Stimulated activated CD8-positive, alpha-beta memory T cell treated with anti-CD3 and anti-CD28 coated beads, Interleukin-12 subunit alpha, Interleukin-12 subunit beta, amount 100 ng/mL, for 24 hours (primary cell): Measurements from ENCODE around the gene COL8A1.

ENCODE experiments used
- DNase-seq: peaks from one replicate; pipeline ENCODE4 v3.0.0-alpha.2; 2020; ENCODE audit errors: extremely low read depth

The COL8A1 gene

DNA sequence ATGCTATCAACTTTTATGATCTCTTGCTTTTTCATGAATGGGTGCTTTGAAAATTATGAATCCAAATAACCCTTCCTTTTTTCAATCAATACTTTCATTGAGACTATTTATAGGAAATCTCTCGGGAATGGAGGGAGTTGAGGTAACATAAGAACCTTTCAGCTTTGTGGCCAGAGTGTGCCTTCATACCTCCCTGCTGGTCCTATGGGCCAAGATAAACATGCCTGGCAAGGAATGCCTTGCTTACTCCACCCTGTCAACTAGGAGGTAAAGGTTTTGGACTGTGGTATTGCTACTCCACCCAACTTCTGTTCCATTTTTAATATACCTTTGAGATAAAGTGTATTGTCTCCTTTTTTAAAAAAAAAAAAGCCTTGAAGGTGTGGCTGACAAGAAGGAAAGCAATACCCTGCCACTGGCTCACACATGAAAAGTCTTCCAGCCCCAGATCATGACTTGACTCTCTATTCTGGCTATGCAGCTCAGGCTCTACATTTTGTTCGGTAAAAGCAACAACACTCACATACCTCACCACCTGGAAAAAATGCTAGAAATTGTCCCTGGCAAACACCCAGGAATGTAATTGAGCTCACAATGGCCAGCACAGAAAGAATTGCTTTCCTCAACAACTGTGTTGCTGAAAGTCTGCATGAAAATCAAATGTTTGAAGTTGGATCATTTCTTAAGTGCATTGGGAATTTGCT is 35.8 kb downstream of the COL8A1 start:
- DNase-seq = no peak

DNA sequence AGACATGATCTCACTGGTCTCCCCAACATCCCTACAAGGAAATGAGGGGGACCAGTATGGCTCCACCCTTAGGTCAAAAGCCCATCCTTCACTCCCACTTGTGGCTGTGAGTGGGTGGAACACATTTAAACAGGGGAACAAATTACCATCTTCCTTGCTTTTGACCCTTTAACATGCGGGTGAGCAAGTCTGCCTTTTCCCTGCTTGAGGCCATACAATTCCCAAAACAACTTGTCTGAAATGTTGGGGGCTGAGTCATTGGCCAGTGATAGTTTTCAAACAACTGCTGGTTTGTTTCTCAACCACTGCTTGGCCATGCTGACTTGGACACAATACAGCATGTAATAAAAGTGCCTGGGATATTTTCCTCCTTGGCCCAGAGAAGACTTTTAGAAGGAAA is 39.6 kb downstream of the COL8A1 start:
- DNase-seq = no peak

DNA sequence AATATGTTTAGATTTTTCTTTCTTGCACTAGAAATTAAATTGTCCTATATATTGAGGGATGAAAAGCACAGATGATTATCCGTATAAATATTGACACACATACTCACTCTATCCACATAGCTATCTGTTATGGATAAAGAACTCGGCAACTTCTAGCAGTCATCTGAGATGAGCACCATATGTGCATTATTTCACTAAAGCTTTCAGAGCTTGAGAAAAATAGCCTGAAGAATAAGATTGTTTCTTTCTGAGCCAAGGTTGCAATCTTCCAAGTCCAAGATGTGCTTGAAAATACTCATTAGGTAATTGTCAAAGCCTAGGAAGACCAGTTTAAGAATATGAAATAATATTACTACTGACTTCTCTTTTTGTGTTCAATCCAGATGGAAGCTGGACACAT is 40.5 kb downstream of the COL8A1 start:
- no peak for DNase-seq

DNA sequence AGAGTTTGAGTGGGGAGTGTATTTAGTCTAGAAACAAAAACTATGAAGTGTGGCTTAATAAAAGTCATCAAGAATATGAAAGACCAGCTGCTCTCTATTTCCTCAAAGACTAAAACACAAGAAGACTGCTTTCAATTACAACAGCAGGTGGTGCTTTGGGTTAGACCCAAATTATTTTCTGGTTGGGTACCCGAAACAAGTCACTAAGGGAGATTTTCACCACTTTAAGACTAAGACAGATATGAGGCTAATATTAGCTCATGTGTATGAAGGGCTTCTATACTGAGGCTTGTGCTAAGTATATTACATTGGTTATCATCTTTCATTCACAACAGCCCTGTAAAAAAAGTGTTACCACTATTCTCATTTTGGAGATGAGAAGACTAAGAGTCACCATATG is 43.1 kb downstream of the COL8A1 start:
- no peak for DNase-seq

DNA sequence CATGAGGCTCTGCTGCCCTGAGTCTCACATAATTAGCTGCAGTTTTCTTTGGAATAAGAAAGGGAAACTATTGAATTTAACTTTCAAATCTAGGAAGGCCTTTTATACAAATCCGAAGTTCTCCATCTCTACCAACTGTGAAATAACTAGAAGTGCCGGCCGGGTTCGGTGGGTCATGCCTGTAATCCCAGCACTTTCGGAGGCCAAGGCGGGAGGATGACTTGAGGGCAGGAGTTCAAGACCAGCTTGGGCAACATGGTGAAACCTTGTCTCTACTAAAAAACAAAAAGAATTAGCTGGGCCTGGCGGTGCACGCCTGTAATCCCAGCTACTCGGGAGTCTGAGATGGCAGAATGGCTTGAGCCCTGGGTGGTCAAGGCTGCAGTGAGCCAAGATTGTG is 43.6 kb downstream of the COL8A1 start:
- DNase-seq = no peak

DNA sequence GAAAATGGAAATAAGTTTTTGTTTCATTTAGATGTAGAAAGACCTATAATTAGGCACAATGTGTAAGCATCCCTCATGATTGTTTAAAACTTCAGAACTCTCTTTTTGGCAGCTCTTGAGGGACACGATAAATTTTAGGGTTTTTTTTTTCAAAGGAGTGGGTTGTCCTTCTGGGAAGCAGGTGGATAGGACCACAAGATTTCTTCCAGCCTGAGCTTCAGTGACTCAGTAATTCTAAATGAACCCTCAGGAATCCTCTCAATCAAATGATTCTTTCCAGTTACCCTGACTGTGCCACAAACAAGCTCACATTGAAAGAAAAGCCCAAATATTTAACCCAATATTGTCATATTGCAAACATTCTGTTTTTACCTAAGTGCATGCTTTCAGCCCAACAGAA is 45.1 kb downstream of the COL8A1 start:
- DNase-seq = no peak

DNA sequence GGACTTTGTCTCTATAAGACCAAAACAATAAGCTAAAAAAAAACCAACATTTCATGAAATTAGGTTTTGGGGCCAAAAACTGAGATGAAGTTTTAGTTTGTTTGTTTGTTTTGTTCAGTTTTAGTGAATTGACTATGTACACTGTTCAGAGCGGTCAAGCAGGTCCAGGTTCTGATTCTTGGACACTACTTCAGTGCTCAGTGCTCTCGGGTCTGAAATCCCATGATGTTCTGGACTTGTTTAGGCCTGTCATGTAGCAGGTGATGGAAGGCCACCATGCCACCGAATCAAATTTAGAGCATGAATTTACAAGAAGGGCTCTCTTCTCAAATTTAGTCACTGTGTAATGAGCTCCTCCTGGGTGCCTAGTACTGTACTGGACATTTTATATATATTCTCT is 45.5 kb downstream of the COL8A1 start:
- no peak for DNase-seq

DNA sequence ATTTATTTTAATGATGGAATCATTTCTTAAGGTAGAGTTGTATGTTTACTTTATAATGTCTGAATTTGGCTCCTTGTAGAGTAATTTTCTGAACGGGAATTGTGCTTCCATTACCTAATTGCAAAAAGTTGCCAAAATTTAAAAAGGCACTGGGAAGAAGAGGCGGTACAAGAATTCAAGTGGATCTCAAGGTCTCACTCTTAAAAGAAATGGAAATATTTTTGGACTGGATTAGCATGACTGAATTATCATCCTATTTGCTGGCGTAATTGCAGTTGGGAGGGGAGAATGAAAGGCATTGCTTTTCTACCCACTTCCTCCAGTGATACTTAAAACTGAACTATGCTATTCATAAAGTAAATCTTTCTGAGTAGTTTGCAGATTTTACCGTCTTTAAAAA is 46.2 kb downstream of the COL8A1 start:
- no peak for DNase-seq

DNA sequence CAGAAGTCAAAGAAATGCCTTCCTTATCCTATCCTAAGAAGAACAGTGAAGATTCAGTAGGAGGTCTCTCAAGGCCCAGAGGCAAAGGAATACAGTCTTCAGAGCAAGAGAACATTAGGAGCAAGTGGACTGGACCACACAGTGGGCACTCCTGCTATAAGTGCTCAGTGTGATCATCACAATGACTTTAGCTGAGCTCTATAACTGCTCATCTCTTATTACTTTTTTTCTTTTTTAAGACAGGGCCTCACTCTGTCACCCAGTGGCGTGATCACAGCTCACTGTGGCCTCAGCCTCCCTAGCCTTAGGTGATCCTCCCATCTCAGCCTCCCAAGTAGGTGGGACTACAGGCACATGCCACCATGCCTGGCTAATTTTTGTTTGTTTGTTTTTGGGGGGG is 48.1 kb downstream of the COL8A1 start:
- DNase-seq = no peak

DNA sequence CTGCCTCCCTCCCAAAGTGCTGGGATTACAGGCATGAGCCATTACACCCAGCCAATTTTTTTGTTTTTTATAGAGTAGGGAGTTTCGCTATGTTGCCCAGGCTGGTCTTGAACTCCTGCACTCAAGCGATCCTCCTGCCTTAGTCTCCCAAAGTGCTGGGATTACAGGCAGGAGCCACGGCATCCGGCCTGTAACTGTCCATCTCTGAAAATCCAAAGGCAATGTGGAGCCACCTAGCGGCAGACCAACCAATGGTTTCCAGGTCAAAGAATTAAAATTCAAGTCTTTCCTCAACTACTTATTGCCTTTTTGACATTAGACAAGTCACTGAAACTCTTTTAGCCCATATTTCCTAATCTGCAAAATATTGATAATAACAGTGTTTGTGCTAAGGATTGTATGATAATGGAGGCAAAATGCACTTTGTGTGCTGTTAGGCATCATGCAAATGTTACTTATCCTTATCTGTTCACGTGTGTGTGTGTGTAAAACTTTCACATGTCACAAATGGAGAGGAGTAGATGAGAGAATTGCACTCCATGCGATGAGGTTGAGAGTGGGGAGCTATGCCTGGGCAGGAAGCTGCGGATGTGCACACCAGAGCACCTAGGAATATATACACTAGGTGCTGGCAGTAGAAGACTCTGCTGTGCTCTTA is 48.7 kb downstream of the COL8A1 start:
- DNase-seq = no peak

DNA sequence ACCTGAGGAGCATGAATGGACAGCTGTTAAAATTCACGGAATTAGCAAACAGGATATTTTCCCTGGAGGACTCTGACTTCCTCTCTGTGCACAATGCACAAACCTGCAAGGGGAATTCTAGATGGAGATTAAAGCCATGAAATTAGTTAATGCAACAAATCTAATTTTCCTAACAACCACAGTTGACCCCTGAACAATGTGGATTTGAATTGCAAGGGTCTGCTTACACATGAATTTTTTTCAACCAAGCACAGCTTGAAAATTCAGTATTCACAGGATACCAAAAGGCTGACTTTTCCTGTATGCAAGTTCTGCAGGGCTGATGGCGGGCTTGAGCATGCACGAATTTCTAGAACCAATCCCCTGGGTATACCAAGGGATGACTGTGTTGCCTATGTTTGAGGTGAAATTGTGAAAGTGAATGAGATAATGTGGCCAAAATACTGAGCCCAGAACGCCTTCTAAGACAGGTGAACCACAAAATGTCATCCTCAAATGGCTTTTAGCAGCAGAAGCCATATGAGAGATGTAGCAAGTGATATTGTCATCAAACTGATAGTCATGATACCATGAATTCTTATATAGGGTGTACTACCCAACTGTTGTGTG is 52.5 kb downstream of the COL8A1 start:
- no peak for DNase-seq

DNA sequence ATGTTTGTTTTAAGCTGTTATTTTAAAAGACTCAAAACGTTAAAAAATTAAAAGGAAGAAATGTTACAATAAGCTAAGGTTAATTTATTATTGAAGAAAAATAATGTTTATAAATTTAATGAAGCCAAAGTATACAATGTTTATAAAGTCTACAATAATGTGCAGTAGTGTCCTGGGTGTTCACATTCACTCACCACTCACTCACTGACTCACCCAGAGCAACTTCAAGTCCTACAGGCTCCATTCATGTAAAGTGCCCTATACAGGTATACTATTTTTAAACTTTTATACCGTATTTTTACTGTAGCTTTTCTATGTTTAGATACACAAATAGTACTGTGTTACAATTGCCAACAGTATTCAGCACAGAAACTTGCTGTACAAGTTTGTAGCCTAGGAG is 55.2 kb downstream of the COL8A1 start:
- DNase-seq = no peak

DNA sequence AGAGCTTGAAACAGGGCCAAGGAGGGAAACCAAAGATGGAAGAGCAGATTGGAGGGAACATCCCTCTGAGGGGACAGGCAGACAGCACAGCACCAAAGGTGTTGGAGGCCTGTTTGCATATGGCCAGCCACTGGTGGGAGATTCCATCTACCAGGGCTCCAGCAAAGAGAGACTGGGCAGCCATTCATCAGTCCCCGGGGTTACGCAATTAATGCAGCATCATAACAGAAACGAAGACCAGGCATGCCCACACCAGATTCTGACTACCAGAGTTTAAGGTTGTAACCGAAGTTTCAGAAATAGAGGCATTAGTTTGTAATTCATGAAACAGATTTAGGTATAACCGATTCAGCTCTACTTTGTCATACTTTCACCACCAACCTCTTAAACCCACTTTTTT is 58.1 kb downstream of the COL8A1 start:
- DNase-seq = no peak

DNA sequence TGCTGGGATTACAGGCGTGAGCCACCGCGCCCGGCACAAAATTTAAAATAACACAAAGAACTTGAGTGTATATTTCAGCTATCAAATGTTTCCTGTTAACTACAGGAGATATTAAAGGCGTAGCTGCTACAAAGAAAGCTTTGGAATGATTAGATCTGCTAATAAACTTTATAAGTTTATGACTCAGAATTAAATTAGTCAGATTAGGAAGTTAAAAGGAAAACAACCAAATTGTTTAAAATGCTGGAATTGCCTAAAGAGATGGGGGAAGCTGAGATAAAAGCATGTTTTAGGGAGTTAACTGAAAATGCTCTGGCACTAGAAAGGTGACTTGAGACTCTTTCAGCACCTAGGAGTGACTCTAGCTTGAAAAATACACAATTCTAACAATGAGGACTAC is 58.9 kb downstream of the COL8A1 start:
- DNase-seq = no peak

DNA sequence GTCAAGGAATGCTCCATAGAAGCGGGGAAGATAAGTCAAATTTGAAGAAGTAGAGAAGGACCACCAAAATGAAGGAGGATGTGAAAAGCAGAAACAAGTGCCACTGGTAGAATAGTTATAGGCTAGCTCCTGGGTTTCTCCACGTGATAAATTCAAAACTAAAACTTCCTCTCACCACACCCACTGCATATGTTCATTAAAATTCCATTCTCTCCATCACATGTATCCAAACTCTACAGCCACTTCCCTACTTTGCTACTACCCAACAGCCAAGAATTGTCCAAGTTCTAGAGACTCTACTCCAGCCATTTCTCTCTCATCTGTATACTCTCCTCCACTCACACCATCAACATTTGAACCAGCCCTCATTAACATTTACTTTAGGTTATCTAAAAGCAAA is 60.5 kb downstream of the COL8A1 start:
- DNase-seq = no peak

DNA sequence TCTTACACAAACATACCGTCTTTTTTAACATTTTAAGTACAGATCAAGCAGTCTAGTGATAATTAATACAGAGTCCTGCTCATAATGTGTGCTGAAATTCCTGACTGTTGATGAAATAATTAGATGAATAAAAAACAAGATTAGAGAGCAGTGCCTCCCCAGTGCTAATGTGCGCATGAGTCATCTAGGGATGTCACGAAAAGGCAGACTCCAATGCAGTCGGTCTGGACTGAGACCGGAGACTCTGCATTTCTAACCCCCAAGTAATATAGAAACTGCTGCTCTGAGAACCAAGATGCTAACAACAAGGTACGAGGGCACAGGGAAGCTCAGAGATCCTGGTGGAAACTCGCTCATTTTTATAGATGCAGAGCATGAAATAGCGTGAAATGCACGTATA is 61.4 kb downstream of the COL8A1 start:
- DNase-seq = no peak

DNA sequence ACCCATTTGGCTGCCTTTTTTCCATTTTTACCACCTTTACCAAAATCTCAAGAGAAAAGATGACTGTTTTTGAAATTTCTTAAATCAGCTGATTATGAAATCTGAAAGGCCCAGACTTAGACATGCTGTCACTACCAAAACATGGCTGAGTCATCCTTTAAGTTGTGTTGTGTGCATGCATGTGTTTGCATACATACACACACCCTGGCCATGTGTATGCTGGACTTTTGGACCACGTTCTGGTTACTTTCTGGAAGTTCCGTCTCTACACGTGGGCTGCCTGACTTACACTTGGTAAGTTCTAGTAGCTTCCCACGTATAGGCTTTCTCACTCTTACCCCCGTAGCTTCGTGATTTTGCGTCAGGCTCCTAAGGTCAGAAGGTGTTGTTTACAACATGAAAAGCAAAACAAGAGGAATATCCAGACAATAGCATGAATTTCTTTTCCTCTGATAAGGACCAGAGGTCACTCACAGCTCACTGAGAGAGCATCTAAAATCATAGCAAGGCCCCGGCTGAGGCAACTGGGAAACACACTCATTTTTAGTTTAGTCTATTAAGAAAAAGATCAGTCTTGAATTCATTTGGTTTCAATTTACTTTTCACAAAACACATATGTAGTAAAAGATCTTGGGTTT is 62.4 kb downstream of the COL8A1 start:
- no peak for DNase-seq

DNA sequence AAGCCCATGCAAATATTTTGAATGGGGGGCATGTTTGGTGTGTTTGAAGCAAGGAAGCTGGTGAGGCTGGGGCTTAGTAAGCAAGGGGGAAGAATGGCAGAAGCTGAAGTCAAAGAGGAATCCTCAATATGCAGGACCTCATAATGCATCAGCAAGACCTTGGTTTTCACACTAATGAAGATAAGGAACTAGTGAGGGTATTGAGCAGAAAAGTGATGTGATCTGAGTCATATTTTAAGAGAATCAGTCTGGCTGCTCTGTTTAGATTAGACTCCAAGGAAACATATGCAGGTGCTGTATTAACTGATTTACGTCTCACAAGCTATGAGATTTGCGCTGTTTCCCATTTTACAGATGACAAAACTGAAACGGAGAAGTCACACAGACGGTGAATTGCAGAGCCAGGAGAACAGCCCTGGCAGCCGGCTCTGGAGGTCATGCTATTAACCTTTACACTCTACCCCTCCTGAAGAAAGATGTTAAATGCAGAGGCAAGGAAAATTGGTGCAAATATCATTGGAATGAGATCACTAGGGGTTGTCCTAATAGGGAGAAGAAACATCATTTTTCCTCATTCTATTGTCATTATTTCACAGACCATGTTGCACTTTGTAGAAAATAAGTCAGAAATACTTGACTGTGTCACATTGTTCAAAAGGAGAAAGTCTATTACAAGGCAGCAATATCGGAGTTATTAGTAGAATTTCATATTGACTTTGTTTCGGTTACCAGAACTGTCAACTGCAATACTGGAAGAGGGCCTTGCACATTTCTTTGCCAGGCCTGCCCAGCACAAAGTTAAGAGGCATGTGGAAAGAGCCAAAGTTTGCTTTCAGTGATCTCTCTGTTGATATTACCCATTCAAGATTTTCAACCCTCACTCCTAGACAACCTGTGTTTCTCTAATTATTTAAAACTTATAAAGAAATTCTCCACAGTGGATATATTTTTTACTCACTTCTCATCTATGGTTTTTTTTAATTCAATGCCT is 64.9 kb downstream of the COL8A1 start:
- no peak for DNase-seq

DNA sequence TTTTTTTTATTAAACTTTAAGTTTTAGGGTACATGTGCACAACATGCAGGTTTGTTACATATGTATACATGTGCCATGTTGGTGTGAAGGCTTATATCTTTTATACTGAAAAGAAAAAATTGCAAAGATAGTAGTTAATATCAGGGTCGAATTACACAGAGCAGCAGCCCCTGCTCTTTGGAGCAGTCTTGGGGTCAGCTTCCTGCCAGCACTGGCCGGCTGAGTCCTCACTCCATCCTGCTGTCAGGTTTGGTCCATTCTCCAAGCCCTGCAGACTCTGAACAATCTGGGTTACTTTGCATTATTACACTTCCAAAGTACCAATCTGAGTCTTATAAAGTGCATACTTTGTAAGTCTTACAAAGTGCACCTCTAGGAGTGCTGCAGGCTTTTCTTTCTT is 66.0 kb downstream of the COL8A1 start:
- DNase-seq = no peak

DNA sequence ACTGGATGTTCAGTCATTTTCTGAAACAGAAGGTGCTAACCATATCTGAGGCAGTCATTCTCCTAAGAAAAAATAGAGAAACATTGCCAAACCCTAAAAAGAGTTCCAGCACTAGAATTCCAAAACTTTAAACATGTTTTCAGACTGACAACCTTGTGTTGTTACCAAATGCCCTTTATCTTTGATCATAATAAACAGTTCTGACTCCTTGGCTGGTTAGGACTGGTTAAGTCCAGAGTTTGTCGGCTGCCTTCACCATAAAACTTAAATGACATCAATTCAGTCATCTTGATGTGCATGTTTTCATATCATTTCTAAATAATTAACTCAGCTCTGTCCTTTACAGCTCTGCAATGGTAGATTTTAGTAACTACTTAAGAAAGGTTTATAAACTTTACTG is 68.0 kb downstream of the COL8A1 start:
- no peak for DNase-seq

DNA sequence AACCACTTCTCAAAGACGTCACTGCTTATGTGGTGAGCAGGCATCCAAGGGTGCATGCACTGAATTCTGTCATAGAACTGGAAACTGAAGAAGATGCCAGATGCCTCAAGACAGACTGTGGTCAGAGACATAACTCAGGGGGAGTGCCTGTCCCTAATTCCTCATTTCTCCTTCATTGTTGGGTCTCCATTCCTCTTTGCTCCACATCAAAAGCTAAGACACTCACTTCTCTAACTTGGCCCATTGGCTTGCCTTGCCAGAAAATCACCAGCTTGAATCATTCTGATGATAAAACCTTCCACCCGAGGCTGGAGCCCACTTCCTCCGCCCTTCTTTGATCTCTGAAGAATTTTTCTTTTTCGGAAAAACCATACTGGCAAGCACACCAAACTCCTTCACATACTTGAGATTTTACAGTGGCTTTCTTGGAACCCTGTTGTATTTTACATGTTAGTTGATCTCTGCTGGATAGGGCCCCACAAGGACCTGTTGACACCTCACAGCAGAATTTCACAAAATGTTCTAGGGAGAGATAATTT is 69.9 kb downstream of the COL8A1 start:
- DNase-seq = no peak

DNA sequence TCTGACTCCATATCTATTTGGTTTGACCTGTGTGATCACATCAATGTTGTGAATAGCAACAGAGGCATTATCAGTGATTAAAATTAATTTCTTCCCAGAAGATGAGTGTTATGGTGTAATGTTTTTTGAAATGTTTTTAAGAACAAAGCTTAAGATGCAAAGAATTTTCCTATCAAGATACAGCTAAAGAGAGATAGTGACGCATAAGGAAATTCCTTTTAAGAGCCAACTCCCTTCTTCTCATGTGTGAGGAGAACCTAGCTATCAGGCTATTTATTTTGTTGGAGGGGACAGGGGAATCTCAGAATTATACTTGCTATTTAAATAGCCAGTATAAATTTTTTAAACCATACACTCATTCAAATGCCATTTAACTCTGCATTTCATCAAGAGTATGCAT is 71.3 kb downstream of the COL8A1 start:
- no peak for DNase-seq
